Choroid plexus epithelial cell (primary cell): ENCODE data around the gene TDRD3.
A peak's percentile ranks its signal among the peaks of the same experiment; 100 is the strongest.

Experiments used
- DNase-seq: peaks from one replicate; pipeline ENCODE4 v3.0.0-alpha.2; 2010; ENCODE audit warnings: low read depth
- H3K4me3 ChIP-seq: 2 replicates; pipeline ENCODE4 v1.5.1; 2011; ENCODE audit warnings: low read depth, mild to moderate bottlenecking, control low read depth, low read length, moderate library complexity
- TF ChIP-seq, protein P1 (sequence below): conservative IDR thresholded peaks from 2 replicates; pipeline ENCODE4 v1.5.1; 2011; ENCODE audit warnings: low read depth, mild to moderate bottlenecking, control low read depth, inconsistent platforms, low read length, moderate library complexity

TDRD3 gene

DNA sequence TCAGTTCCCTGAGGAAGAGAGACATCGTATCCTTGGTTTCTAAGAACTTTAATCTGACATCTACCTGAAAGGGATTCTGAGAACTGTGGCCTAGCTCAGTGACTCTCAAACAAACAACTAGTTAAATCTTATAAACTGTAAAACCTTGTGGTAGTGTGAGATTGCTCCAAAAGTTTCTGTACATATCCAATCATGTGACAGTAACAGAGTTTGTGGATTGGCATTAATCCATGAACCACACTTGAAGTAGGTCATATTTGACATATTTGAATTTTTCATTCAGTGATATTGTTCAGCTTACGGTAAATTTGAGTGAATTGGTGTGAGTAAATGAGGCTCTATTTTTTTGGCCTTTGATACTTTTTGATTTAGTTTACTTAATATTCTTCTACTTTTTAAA lies 15.0 kb downstream of the TDRD3 start:
- TF ChIP-seq, protein P1, sequence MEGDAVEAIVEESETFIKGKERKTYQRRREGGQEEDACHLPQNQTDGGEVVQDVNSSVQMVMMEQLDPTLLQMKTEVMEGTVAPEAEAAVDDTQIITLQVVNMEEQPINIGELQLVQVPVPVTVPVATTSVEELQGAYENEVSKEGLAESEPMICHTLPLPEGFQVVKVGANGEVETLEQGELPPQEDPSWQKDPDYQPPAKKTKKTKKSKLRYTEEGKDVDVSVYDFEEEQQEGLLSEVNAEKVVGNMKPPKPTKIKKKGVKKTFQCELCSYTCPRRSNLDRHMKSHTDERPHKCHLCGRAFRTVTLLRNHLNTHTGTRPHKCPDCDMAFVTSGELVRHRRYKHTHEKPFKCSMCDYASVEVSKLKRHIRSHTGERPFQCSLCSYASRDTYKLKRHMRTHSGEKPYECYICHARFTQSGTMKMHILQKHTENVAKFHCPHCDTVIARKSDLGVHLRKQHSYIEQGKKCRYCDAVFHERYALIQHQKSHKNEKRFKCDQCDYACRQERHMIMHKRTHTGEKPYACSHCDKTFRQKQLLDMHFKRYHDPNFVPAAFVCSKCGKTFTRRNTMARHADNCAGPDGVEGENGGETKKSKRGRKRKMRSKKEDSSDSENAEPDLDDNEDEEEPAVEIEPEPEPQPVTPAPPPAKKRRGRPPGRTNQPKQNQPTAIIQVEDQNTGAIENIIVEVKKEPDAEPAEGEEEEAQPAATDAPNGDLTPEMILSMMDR, result no peak
- peak; percentile 62 for DNase-seq
- H3K4me3 ChIP-seq, result no peak overlapping the region

DNA sequence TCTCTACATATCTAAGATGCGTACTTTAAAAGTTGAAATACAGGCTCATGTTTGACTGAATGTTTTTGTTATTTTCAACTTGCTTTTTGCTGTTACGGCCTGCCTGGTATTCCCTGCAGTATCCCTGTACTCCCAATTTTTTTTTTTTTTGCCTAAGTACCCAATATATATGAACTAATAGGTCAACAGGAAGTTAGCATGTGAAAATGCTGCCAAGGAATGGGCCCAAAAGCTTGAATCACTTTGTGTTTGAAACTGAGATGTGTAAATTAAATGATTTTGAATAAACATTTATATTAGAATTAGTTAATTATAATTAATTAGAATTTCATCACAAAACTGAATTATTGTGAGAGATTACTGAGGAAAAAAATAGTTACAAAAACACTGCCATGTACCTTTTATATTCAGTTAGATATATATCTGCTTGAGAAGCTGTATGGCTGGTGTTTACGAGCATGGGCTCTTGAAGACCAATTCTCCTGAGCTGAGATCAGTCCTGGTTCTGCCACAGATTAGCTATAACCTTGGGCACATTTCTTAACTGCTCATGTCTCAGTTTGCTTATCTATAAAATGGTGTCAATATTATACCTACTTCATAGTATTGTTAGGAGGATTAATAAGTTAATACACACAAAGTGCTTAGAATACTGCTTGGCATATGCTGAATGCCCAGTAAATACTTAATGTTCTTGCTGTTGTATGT lies 16.0 kb downstream of the TDRD3 start:
- H3K4me3 ChIP-seq, result no peak overlapping the region
- TF ChIP-seq, protein P1, result no peak
- DNase-seq, result no peak

DNA sequence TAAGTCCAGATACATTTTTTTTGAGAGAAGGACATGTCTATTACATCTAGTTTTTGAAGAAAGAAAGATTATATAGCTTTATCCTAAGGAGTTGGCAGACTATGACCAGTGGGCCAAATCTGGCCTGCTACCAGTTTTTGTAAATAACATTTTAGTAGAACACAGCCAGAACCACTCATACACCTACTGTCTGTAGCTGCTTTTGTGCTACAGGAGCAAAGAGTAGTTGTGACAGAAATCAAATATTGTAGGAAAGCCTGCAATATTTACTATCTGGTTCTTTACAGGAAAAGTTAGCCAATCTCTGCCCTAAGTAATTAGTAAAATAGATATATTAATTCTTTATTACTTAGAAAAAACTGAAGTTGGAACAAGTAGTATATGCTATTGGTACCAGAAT lies 17.2 kb downstream of the TDRD3 start:
- DNase-seq, result no peak
- H3K4me3 ChIP-seq, result no peak overlapping the region
- TF ChIP-seq, protein P1, result no peak

DNA sequence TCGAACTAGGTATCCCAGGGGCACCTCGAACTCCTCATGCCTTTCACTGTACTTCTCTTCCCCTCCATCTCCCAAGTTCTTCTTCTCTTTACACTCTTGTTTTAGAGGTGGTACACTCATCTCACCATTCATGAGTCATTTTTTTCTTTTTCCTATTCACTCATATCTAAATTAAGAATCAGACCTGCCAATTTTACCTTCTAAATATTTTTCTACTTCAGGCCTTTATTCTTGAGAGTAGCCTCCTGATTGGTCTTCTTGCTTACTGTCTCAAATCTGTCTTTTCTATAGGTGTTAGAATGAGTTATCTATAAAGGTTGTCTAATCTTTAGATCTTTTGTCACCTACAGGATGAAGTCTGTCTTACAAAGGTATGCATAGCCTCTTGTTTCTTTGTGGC lies 20.7 kb downstream of the TDRD3 start:
- TF ChIP-seq, protein P1, result no peak

DNA sequence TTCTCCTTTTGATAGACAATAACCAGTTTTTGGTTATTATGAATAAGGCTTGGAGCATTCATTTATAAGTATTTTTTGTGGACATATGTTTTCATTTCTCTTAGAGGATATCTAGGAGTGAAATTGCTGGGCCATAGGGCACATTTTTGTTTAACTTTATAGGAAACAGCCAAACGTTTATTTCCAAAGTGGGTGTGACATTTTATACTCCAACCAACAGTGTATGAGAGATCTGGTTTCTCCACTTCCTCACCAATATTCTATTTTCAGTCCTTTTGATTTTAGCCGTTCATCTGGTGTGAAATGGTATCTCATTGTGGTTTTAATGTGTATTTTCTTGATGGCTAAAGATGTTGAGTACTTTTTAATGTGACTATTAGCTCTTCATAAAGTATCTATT lies 21.9 kb downstream of the TDRD3 start:
- TF ChIP-seq, protein P1, result no peak
- no peak for DNase-seq
- no peak overlapping the region for H3K4me3 ChIP-seq

More for the DNA sequence above, 20.7 kb downstream of the TDRD3 start:
- DNase-seq, result no peak
- no peak overlapping the region for H3K4me3 ChIP-seq

DNA sequence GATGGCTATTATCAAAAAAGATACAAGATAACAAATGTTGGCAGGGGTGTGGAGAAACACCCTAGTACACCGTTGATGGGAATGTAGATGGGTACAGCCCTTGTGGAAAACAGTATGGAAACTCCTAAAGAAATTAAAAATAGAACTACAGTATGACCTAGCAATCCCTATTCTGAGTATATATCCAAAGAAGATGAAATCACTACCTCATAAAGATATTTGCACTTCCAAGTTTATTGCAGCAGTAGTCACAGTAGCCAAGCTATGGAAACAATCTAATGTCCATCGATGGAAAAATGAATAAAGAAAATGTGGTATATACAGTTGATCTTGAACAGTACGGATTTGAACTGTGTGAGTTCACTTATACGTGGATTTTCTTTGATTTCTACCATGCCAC lies 28.3 kb downstream of the TDRD3 start:
- no peak for DNase-seq
- no peak overlapping the region for H3K4me3 ChIP-seq
- TF ChIP-seq, protein P1, result no peak

DNA sequence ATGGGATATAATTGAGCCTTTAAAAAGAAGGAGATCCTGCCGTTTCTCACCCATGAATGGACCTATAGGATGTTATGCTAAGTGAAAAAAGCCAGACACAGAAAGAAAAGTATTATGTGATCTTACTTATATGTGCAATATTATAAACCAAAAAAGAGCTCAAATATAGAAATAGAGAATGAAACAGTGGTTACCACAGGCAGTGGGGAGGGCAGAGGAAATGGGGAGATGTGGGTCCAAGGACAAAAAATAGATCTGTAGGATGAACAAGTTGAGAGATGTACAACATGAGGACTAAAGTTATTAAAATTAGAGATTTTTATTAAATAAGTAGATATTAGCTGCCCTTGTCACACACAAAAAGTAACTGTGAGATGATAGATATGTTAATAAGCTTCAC lies 29.1 kb downstream of the TDRD3 start:
- no peak for DNase-seq
- TF ChIP-seq, protein P1, result no peak
- H3K4me3 ChIP-seq, result no peak overlapping the region
